Activated CD4-positive, CD25-positive, alpha-beta regulatory T cell treated with anti-CD3 and anti-CD28 coated beads, Interleukin-2, amount 50 U/mL, for 16 hours (primary cell): ENCODE data around the gene TNRC6A.
"Not testable (repeated sequence)": the region's sequence is repeated elsewhere in the genome, so short reads cannot be mapped to it uniquely, and the experiment has no call there.

ENCODE experiments used
- DNase-seq: peaks from one replicate; pipeline ENCODE4 v3.0.0-alpha.2; 2020; ENCODE audit warnings: low read depth, low spot score

TNRC6A gene

GRCh38 chr16:24815021-24815420 lies 85.6 kb downstream of the TNRC6A start:
- DNase-seq, result no peak

GRCh38 chr16:24816688-24817087 lies 87.2 kb downstream of the TNRC6A start:
- DNase-seq, result no peak

- no peak for DNase-seq
These were observed 90.1 kb downstream of the TNRC6A start for GRCh38 chr16:24819462-24820040.

GRCh38 chr16:24820522-24820921 lies 91.1 kb downstream of the TNRC6A start:
- no peak for DNase-seq

- no peak for DNase-seq
These were observed 91.7 kb downstream of the TNRC6A start for GRCh38 chr16:24821129-24821528.

- no peak for DNase-seq
These were observed 93.1 kb downstream of the TNRC6A start for GRCh38 chr16:24822542-24822941.

GRCh38 chr16:24822974-24823373 lies 93.5 kb downstream of the TNRC6A start:
- DNase-seq, result no peak

GRCh38 chr16:24825696-24826095 lies 96.2 kb downstream of the TNRC6A start:
- no peak for DNase-seq

GRCh38 chr16:24826096-24826690 lies 96.7 kb downstream of the TNRC6A start:
- DNase-seq, result no peak

- no peak for DNase-seq
These were observed 97.5 kb downstream of the TNRC6A start for GRCh38 chr16:24826817-24827566.

- DNase-seq, result no peak
These were observed 99.7 kb downstream of the TNRC6A start for GRCh38 chr16:24829153-24829552.

GRCh38 chr16:24833352-24833751 lies 103.9 kb downstream of the TNRC6A start:
- DNase-seq, result no peak

GRCh38 chr16:24834459-24835335 lies 105.2 kb downstream of the TNRC6A start:
- DNase-seq, result no peak

- DNase-seq, result no peak
These were observed 107.4 kb downstream of the TNRC6A start for GRCh38 chr16:24836836-24837235.

GRCh38 chr16:24837969-24838368 lies 108.5 kb downstream of the TNRC6A start:
- no peak for DNase-seq

- no peak for DNase-seq
These were observed 109.3 kb downstream of the TNRC6A start for GRCh38 chr16:24838554-24839266.

- no peak for DNase-seq
These were observed 110.0 kb downstream of the TNRC6A start for GRCh38 chr16:24839347-24839972.

GRCh38 chr16:24841291-24841690 lies 111.8 kb downstream of the TNRC6A start:
- DNase-seq, result no peak

GRCh38 chr16:24844101-24845030 lies 114.9 kb downstream of the TNRC6A start:
- no peak for DNase-seq

GRCh38 chr16:24845031-24845365 lies 115.5 kb downstream of the TNRC6A start:
- not testable (repeated sequence) for DNase-seq
